Activated CD8-positive, alpha-beta memory T cell treated with anti-CD3 and anti-CD28 coated beads for 1 hour (primary cell): ENCODE measurements around the gene GMEB1.
"Not testable (repeated sequence)": the region's sequence is repeated elsewhere in the genome, so short reads cannot be mapped to it uniquely, and the experiment has no call there.

ENCODE experiments used
- DNase-seq, 2 donors: peaks; one replicate each; pipeline ENCODE4 v3.0.0-alpha.2; 2020; ENCODE audit warnings: low read depth in 1 of 2; ENCODE audit errors: extremely low read depth in 1 of 2

The GMEB1 gene, protein sequence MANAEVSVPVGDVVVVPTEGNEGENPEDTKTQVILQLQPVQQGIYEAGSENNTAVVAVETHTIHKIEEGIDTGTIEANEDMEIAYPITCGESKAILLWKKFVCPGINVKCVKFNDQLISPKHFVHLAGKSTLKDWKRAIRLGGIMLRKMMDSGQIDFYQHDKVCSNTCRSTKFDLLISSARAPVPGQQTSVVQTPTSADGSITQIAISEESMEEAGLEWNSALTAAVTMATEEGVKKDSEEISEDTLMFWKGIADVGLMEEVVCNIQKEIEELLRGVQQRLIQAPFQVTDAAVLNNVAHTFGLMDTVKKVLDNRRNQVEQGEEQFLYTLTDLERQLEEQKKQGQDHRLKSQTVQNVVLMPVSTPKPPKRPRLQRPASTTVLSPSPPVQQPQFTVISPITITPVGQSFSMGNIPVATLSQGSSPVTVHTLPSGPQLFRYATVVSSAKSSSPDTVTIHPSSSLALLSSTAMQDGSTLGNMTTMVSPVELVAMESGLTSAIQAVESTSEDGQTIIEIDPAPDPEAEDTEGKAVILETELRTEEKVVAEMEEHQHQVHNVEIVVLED

DNA sequence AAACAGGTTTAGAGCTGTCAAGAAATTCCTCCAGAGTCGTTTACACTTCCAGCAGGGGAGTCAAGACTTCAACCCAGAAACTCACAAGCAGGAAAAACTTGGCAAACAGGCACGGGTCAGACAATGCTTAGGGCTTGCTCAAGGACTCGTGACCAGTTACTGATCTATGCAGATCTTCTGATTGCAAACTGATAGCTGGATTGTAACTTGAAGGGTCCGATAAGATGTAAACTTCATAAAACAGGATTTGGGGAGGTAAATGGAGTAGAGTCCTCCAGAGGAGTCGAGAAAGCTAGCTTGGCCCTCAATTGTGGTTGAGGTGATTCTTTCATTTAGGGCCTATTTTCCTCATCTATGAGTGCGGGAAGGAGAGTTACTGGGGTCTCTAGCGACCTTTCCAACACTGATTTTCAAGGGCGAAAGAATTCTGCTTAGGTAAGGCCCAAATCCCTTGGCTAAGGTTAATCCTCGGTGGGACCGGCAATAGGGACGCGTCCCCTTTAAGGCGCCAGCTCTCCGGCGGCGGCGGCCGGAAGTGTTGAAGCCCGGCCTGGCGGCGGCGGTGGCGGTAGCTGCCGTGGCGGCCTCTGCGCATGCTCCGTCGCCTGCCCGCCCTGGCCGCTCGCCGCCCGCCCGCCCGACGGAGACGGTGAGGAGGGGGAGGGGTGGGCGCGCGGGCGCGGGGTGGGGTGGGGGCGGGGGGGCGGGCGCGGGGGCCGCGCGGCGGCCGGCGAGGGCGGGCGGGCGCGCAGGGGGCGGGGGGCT is at the start of gene GMEB1:
TSS of gene GMEB1 (plus strand) at position 594 of the 765 bp plus-strand sequence. CDS start 14,829 bp downstream, outside the sequence.
- peak; percentile 54 to 78 for DNase-seq

DNA sequence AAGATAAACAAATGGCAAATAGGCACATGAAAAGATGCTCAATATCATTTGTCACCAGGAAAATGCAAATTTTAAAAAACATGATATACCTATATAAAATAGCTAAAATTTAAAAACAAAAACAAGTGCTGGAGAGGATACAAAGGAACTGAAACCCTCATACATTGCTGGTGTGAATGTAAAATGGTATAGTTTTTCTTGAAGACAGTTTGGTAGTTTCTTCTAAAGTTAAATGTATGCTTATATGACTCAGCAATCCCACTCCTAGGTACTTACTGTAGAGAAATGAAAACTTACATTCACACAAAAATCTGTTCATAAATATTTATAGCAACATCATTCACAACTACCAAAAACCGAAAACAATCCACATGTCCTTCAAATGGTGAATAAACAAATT is 36.9 kb upstream of the GMEB1 start:
- DNase-seq, result no peak

DNA sequence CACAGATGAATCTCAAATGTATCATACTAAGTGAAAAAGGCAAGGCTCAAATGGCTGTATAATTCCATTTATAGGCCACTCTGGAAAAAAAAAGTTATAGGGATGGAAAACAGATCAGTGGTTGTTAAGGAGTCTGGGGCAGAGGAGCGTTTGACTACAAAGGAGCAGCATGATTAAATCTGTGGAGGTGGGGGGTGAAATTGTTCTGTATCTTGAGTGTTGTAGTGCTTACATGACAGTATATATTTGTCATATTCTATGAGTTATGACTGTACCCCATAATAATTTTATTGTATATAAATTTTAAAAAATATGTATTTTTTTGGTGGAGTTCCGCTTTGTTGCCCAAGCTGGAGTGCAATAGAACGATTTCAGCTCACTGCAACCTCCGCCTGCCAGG is 36.0 kb upstream of the GMEB1 start:
- no peak for DNase-seq

DNA sequence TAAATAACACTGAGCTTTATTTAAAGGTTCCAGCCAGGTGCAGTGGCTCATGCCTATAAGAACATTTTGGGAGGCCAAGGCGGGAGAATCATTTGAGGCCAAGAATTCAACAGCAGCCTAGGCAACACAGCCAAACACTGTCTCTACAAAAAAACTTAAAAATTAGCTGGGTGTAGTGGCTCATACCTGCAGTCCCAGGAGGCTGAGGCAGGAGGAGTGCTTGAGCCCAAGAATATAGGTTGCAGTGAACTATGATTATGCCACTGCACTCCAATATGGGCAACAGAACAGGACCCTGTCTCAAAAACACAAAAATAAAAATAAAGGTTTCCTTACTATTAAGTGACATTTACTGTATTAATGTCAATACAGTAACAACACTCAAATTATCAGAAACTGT is 27.8 kb upstream of the GMEB1 start:
- no peak for DNase-seq

DNA sequence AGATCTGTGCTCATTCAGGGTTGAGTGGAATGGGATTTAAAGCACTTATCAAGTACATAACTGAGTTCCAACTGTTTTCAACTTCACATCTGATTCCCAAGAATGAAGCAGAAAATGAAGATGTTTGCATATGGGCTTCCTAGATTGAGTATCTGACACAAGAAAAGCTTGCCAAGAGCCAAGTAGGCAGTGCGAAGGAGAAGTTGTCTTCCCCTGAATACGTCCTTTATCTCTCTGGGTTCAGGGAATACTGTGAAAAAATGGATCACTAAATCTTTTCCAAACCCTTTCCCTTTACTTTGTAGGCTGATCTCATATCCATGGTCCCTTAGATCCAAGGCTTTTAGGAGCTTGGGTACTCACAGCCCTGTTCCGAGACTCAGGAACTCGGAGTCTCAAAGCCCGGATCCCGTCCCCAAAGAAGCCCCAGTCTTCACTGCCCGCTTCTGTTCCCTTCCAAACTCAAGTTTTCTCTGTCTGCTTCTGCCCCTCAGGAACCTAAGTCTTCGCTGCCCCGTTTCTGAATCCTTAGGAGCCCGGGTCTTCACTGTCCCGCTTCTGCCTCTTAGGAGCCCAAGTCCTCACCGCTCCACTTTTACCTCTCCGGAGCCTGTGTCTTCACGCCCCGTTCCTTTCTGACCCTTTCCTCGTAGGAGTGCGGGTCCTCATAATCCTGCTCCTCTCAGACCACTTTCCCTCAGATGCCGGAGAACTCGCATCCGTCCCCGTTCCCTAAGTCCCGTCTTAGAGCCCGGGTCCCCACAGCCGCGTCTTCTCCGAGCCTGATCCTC is 26.3 kb upstream of the GMEB1 start:
- DNase-seq, result no peak

DNA sequence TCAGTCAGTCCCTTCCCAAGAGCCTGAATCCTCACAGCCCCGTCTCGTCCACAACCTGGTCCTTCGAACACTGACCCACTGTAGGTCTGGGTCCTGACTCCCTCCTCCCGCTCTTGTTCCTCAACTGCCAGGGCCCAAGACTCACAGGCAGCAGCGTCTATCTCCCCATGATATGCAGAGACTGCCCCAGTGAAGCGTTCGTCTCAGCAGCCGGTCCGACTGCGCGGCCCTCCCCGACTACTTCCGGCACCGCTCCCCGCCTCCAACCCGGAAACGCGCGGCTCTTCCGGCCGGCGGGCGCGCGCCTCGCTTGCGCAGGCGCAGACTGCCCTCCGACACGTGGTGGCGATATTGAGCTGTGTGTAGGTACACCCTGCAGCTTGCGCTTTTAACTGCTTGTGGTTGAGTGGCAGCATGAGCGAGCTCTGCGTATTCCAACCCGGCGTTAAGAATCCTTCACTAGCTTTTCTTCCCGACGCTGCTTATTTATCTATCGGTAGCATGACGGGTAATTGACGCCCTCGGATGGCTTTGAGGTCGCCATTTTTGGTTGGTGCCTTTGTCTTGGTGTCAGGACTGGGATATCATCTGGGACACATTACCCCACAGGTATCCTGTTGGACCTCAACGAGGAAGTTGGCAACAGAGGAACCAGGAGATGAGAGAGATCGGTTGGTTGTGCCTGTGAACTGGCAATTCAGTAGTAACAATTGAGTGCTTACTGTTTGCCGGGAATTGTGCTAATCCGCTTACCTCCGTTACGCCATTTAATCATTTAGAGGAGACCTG is 25.5 kb upstream of the GMEB1 start, which contains the start of gene TAF12:
TSS of gene TAF12 (minus strand) at position 221 of the 789 bp plus-strand sequence. CDS start 20,986 bp downstream, outside the sequence.
- peak; percentile 75 to 85 for DNase-seq

DNA sequence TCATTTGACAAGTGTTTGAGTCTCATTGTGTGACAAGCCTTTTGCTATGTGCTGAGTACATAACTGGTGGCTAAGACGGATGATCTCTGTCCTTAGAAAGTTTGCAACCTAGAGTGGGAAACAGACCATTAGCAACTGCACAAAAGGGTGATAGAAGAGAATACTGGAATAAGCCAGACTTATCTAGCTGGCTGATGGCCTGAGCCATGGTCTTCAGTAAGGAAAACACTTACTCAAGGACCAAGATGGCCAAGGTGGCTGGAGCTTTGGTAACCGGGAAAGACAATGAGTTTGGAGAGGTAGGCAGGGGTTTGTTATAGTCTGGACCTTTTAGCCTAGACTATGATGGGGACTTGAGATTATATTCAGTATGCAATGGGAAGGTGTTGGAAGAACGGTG is 24.1 kb upstream of the GMEB1 start:
- DNase-seq, result no peak

DNA sequence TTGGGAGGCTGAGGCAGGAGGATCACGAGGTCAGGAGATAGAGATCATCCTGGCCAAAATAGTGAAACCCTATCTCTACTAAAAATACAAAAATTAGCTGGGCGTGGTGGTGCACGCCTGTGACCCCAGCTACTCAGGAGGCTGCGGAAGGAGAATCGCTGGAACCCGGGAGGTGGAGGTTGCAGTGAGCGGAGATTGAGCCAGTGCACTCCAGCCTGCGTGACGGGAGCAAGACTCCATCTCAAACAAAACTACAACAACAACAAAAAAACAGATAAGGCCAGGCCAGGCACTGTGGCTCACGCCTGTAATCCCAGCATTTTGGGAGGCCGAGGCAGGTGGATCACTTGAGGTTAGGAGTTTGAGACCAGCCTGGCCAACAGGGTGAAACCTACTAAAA is 23.2 kb upstream of the GMEB1 start:
- DNase-seq, result not testable (repeated sequence)

DNA sequence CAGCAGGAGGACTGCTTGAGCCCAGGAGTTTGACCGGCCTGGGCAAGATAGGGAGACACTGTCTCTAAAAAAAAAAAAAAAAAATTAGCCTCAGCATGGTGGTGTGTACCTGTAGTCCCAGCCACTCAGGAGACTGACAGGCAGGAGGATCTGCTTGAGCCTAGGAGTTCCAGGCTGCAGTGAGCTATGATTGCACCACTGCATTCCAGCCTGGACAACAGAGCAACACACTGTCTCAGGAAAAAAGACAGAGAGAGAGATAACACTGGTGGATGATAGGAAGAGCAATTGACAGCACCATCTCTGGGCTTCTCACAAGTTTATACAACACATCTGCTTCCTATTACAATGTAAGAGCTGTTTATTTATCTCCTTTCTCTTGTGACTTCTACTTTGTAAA is 22.5 kb upstream of the GMEB1 start:
- DNase-seq, result no peak

DNA sequence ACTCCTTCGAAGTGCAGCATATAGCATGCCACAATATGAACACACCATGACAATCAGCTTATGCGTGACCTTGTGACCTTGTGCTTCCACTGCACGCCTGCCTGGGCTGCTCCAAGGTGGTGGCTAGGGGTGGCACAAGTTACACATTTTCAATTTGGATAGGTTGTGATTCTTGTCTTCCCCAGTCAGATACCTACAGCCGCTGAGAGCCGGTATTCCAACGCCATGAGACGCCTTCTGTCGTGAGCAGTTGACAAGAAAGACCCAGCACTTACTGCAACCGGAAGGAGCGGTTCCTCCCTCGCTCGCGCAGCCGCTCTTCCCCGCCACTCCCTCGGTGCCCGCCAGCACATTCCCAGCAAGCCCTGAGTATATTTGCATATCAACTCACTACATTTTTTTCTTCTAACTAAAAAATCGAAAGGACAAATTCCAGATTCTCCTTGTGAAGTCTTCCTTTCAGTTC is 20.5 kb upstream of the GMEB1 start:
- DNase-seq, result peak; percentile 69 to 76

DNA sequence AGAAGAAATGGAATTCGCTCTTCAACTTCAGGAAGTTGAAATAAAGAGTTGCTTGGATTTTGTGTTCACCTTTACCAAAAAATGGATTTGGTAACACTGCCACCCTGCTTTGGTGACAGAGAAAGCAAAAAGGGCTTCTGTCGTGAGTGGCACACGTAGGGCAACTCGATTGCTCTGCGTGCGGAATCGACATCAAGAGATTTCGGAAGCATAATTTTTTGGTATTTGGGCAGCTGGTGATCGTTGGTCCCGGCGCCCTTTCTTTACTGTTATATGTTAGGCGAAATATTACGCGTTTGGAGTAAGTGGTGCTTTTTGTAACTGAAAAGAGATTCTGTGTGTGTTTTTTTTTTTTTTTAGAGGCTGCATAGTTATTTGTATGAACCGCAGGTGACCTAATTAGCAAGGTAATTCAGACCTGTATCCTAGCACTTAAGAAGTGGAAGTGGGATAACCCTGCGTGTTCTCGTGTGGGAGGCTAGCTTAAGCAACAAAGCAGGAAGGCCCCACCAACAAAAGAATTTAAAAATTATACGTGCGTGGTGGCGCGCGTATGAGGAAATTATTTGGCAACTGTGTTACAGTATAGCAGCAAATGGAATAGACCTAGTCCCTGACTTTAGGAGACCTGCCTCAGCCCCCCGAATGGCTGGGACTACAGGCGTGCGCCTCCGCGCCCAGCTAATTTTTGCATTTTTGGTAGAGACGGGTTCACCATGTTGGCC is 19.9 kb upstream of the GMEB1 start, which contains the start of gene RNU11:
TSS of gene RNU11 (plus strand) at position 127 of the 725 bp plus-strand sequence.
- DNase-seq, result peak; percentile 71 to 80

DNA sequence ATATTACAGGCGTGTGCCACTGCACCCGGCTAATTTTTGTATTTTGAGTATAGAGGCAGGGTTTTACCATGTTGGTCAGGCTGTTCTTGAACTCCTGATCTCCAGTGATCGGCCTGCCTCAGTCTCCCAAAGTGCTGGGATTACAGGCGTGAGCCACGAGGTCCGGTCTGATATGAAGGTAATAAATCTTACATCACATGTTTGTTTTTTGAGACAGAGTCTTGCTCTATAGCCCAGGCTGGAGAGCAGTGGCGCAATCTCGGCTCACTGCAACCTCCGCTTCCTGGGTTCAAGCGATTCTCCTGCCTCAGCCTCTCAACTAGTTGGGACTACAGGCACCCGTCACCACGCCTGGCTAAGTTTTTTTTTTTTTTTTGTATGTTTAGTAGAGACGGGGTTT is 15.5 kb upstream of the GMEB1 start:
- not testable (repeated sequence) for DNase-seq

DNA sequence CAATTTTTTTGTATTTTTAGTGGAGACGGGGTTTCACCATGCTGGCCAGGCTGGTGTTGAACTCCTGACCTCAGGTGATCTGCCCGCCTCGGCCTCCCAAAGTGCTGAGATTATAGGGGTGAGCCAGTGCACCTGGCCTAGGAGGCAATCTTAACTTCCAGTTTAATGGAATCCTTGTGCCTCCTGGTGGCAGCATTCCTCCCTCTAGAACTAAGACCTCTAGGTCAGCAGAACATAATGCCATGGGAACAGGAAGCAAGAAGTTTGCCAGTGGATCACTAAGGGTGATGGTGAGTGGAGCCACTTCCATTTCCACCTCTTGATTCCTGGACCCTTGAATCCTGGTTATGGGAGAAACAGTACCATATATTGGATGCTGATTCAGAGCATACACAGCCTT is 14.7 kb upstream of the GMEB1 start:
- not testable (repeated sequence) for DNase-seq

DNA sequence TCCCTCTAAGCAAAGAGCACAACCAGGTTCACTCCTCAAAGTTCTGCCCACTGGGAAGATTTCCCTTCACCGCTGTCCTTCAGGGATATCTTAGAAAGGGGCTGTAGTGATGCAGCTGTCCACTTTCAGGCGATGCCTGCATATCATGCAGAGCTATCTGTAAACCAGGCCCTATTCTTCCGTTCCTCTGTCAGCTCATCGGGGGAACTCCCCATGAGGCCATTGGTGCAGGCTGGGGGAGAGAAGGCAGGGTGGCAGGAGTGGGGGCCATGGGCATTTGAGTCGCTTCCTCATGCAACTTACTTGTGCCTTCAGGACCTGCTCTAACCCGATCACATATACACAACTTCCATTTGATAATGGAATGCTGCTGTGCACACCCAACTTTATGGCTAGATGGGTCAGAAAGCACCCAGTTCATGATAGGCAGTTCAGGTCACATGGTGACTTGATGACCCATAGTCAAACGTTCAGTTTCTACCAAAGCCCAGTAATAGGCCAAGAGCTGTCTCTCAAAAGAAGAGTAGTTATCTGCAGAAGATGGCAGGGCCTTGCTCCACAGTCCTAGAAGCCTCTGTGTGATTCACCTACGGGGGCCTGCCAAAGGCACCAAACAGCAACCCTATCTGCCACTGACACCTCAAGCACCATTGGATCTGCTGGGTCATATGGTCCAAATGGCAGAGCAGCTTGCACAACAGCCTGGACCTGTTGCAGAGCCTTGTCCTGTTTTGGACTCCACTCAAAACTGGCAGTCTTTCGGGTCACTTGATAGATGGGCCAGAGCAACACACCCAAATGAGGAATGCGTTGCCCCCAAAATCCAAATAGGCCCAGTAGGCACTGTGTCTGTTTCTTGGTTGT is 12.9 kb upstream of the GMEB1 start:
- not testable (repeated sequence) for DNase-seq

DNA sequence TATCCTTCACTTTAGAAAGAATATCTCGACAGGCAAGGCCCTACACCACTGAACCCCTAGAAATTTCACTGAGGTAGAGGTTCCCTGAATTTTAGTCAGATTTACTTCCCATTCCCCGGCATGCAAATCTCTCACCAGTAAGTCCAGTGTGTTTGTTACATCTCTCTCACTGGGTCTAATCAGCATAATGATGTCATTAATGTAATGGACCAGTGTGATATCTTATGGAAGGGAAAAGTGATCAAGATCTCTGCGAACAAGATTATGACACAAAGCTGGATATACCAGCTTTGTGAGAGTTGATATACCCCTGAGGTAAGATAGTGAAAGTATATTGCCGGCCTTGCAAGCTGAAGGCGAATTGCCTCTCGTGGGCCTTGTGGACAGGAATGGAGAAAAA is 12.2 kb upstream of the GMEB1 start:
- DNase-seq, result no peak

DNA sequence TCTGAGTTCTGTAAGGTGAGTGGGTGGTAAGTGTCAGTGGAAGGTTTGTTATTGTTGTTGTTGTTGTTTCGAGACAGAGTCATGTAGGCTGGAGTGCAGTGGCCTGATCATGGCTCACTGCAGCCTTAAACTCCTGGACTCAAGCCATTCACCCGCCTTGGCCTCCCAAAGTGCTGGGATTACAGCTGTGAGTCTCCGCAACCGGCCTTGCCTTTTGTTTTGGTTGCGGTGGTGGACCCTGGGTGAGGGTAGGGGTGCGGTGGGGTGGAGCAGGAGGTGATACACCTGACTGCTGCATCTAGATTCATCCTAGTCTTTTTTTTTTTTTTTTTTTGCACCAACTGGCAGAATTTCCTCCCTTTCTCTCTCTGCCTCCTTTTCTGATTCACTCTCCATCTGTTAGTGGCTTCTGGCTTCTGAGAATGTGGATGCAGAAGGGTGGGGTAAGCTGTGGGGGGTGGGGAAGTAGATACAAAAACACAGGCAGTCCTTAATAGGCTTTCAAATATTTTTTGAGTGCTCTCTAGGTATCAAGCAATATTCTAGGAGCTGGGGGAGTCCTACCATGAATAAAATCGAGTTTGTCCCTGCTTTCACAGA is 4.6 kb upstream of the GMEB1 start:
- DNase-seq, result no peak

DNA sequence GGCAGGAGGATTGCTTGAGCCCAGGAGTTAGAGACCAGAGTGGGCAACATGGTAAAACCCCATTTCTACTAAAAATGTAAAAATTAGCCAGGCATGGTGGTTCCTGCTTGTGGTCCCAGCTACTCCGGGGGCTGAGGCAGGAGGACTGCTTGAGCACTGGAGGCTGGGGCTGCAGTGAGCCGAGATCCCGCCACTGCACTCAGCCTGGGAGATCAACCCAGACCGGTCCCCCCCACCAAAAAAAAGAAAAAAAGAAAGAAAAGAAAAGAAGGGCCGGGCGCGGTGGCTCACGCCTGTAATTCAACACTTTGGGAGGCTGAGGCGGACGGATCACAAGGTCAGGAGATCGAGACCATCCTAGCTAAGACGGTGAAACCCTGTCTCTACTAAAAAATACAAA is 1.8 kb upstream of the GMEB1 start:
- DNase-seq, result no peak
